GM10266 (cell line): ENCODE results near the gene CRABP2.

Experiments used
- DNase-seq: peaks from one replicate; pipeline ENCODE4 v3.0.0; 2012; ENCODE audit errors: extremely low spot score
- CTCF ChIP-seq: IDR thresholded peaks from 2 replicates; pipeline ENCODE4 v1.5.1; 2012; ENCODE audit warnings: mild to moderate bottlenecking, low read depth; ENCODE audit not compliant: control insufficient read depth, insufficient read depth; ENCODE audit errors: missing control alignments

Gene CRABP2

GRCh38 chr1:156740741-156741480, 35.5 kb upstream of the CRABP2 start, which contains the start of gene MRPL24:
Gene MRPL24, minus strand, starts transcription at chr1:156741088. Its CDS starts 2,384 bp downstream, at chr1:156738704.
- DNase-seq = peak; percentile 92
- no peak for TF ChIP-seq CTCF

GRCh38 chr1:156740237-156740740, 34.9 kb upstream of the CRABP2 start:
- no peak for TF ChIP-seq CTCF

GRCh38 chr1:156738916-156739315, 33.5 kb upstream of the CRABP2 start:
- DNase-seq = no peak
- TF ChIP-seq CTCF = no peak

More at GRCh38 chr1:156740237-156740740, 34.9 kb upstream of the CRABP2 start:
- no peak for DNase-seq

GRCh38 chr1:156738407-156738806, 33.0 kb upstream of the CRABP2 start:
- TF ChIP-seq CTCF = no peak
- DNase-seq = no peak

- TF ChIP-seq CTCF = no peak
- no peak for DNase-seq
These were observed 28.7 kb upstream of the CRABP2 start for GRCh38 chr1:156733989-156734584.

- TF ChIP-seq CTCF = no peak
- peak; percentile 94 for DNase-seq
These were observed 23.4 kb upstream of the CRABP2 start, which contains the start of gene ISG20L2 for GRCh38 chr1:156728599-156729462. Gene ISG20L2, minus strand, starts transcription at chr1:156728766. Its CDS starts 1,114 bp downstream, at chr1:156727652.
